Stimulated activated CD4-positive, alpha-beta T cell treated with anti-CD3 and anti-CD28 coated beads, Interleukin-4, amount 100 ng/mL, for 4 hours (primary cell): ENCODE measurements around the gene C11orf16.
"Not testable (repeated sequence)": the region's sequence is repeated elsewhere in the genome, so short reads cannot be mapped to it uniquely, and the experiment has no call there.

Source experiments
- DNase-seq, 2 experiments: peaks; one replicate each; pipeline ENCODE4 v3.0.0-alpha.2; 2020

The C11orf16 gene

GRCh38 chr11:8881585-8881984, 51.2 kb downstream of the C11orf16 start:
- not testable (repeated sequence) for DNase-seq

GRCh38 chr11:8878771-8879170, 54.0 kb downstream of the C11orf16 start:
- DNase-seq: no peak

- no peak for DNase-seq
Measured at GRCh38 chr11:8873741-8874405, 58.9 kb downstream of the C11orf16 start.

- no peak for DNase-seq
Measured at GRCh38 chr11:8871962-8872361, 60.8 kb downstream of the C11orf16 start.

- no peak for DNase-seq
Measured at GRCh38 chr11:8871171-8871775, 61.5 kb downstream of the C11orf16 start.

GRCh38 chr11:8870411-8871170, 62.2 kb downstream of the C11orf16 start:
- peak in 1 of 2 experiments; percentile 7 for DNase-seq
